ENCODE measurements around the gene MUSTN1. TPM values are rescaled to one million over a fixed set of nuclear protein-coding genes. Genes with fewer than 3 reads are reported as not detected.
A peak's percentile ranks its signal among the peaks of the same experiment; 100 is the strongest.

MUSTN1 gene
- polyA plus RNA-seq, 3 donors, result 0.29 to 13.7 TPM; not detected in 1

DNA sequence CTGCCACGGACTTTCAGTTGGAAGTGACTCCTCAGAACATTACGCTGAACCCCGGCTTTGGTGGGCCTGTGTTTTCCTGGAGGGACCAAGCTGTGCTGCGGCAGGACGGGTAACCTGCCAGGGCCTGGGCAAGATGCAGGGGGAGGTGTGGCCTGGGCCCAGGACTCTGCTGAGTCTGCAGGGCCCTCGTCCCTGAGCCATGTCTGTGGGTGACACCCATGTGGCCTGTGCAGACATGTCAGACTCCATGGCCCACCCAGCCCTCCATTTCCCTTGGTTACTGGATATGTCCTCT, 45.1 kb downstream of the MUSTN1 start:
- Histone ChIP-seq H3K27me3 (ENCODE audit: control insufficient read depth in 2 of 2, insufficient read depth in 2 of 2, low read length in 2 of 2) (no peaks in the 10 kb centered on the region), H3K4me2 (replicated peaks; ENCODE audit: extremely low read depth, low read length, poor library complexity, severe bottlenecking) (no peak overlapping the region), H3K36me3 (replicated peaks in 1 of 2; ENCODE audit: control insufficient read depth in 1 of 2, insufficient read depth in 2 of 2, low read length in 2 of 2) (no peaks in the 10 kb centered on the region), H3K9ac (ENCODE audit: insufficient read depth, low read length, poor library complexity, severe bottlenecking) (no peak overlapping the region), H3K4me3 (replicated peaks in 1 of 3; ENCODE audit: low read depth in 2 of 3, low read length in 3 of 3) (no peak overlapping the region), H3K9me3 (replicated peaks in 1 of 2; ENCODE audit: control insufficient read depth in 1 of 2, insufficient read depth in 1 of 2, low read length in 2 of 2) (no peaks in the 10 kb centered on the region), H2AFZ (ENCODE audit: insufficient read depth, low read depth, low read length, poor library complexity, severe bottlenecking) (no peak overlapping the region), H3K4me1 (ENCODE audit: control insufficient read depth in 1 of 2, insufficient read depth in 2 of 2, low read length in 2 of 2) (peaks cover 10 to 13% of the 10 kb centered on the region in 2 donors), H3K27ac (ENCODE audit: low read depth in 1 of 2, low read length in 2 of 2) (no peak overlapping the region), H3K79me2 (ENCODE audit: insufficient read depth, low read length) (no peaks in the 10 kb centered on the region), H4K20me1 (ENCODE audit: insufficient read depth, low read length) (no peaks in the 10 kb centered on the region)
- Mint-ChIP-seq H3K27me3 (ENCODE audit: low read depth in 3 of 3) (peaks cover 3 to 15% (median 7%) of the 10 kb centered on the region in 3 donors), H3K36me3 (no peaks in the 10 kb centered on the region), H3K27ac (no peak overlapping the region), H3K4me3 (no peak overlapping the region), H3K4me1 (peaks cover 8% of the 10 kb centered on the region), H3K9me3 (no peaks in the 10 kb centered on the region)
- intact Hi-C loops (cut with micrococcal nuclease), result no loop called here
- no peak for DNase-seq
- 96% methylated on average over 6 of the region's 6 CpGs for WGBS (ENCODE audit: insufficient coverage)
- TF ChIP-seq, protein P1, sequence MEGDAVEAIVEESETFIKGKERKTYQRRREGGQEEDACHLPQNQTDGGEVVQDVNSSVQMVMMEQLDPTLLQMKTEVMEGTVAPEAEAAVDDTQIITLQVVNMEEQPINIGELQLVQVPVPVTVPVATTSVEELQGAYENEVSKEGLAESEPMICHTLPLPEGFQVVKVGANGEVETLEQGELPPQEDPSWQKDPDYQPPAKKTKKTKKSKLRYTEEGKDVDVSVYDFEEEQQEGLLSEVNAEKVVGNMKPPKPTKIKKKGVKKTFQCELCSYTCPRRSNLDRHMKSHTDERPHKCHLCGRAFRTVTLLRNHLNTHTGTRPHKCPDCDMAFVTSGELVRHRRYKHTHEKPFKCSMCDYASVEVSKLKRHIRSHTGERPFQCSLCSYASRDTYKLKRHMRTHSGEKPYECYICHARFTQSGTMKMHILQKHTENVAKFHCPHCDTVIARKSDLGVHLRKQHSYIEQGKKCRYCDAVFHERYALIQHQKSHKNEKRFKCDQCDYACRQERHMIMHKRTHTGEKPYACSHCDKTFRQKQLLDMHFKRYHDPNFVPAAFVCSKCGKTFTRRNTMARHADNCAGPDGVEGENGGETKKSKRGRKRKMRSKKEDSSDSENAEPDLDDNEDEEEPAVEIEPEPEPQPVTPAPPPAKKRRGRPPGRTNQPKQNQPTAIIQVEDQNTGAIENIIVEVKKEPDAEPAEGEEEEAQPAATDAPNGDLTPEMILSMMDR (IDR thresholded peaks at IDR 0.05), result no peak

DNA sequence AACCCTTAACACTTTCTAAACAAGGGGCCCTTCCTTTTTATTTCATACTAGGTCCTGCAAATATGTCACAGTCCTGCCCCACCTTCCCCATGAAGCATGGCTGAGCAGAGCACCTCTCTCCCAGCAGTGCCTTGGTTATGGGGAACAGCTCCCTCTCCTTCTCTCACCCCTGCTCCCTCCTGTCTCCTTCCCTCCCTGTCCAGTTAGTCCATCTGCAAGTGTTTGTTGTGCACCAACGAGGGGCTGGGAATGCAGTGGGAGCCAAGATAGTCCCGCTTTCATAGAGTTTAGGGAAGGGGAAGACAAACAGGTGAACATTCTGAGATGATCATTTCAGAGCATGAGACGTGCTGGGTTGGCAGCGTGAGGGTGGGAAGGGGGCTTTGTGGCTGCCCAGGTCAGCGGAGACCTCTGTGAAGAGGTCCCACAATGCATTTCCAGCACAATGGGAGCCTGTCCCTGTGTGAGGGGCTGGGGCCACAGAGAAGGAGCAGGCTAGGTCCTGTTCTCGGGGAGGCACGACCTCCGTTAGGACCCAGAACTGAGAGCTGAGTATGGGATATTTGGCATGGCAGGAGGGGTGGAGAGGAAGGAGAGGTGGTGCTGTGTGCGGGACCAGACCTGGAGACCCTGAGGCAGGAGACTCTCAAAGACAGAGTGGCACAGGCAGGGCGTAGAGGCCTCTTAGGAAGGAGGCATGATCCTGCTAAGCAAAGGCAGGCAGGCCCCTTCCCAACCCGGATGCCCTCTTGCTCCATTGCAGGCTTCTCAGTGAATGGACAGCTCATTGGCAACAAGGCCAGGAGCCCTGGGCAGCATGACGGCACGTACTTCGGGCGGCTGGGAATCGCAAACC, 45.7 kb downstream of the MUSTN1 start:
- no peaks in the 10 kb centered on the region for H3K27me3 ChIP-seq (ENCODE audit: control insufficient read depth in 2 of 2, insufficient read depth in 2 of 2, low read length in 2 of 2)
- no peak for DNase-seq
- 91% methylated on average over 16 of the region's 16 CpGs for WGBS (ENCODE audit: insufficient coverage)

More for the DNA sequence above, 45.7 kb downstream of the MUSTN1 start:
- Histone ChIP-seq H3K4me3 (replicated peaks in 1 of 3; ENCODE audit: low read depth in 2 of 3, low read length in 3 of 3) (no peak overlapping the region), H3K9ac (ENCODE audit: insufficient read depth, low read length, poor library complexity, severe bottlenecking) (no peak overlapping the region), H3K9me3 (replicated peaks in 1 of 2; ENCODE audit: control insufficient read depth in 1 of 2, insufficient read depth in 1 of 2, low read length in 2 of 2) (no peaks in the 10 kb centered on the region), H4K20me1 (ENCODE audit: insufficient read depth, low read length) (no peaks in the 10 kb centered on the region), H3K4me2 (replicated peaks; ENCODE audit: extremely low read depth, low read length, poor library complexity, severe bottlenecking) (no peak overlapping the region), H3K4me1 (ENCODE audit: control insufficient read depth in 1 of 2, insufficient read depth in 2 of 2, low read length in 2 of 2) (peaks cover 10 to 13% of the 10 kb centered on the region in 2 donors), H3K36me3 (replicated peaks in 1 of 2; ENCODE audit: control insufficient read depth in 1 of 2, insufficient read depth in 2 of 2, low read length in 2 of 2) (no peaks in the 10 kb centered on the region), H3K27ac (ENCODE audit: low read depth in 1 of 2, low read length in 2 of 2) (no peak overlapping the region), H2AFZ (ENCODE audit: insufficient read depth, low read depth, low read length, poor library complexity, severe bottlenecking) (no peak overlapping the region), H3K79me2 (ENCODE audit: insufficient read depth, low read length) (no peaks in the 10 kb centered on the region)
- Mint-ChIP-seq H3K9me3 (no peaks in the 10 kb centered on the region), H3K27ac (peak overlapping the region in 1 of 7 donors; percentile 3), H3K4me1 (peaks cover 8% of the 10 kb centered on the region), H3K27me3 (ENCODE audit: low read depth in 3 of 3) (peaks cover 1 to 18% (median 7%) of the 10 kb centered on the region in 3 donors), H3K36me3 (no peaks in the 10 kb centered on the region), H3K4me3 (no peak overlapping the region)
- intact Hi-C loops (cut with micrococcal nuclease), result no loop called here
- TF ChIP-seq, protein P1 (IDR thresholded peaks at IDR 0.05), result no peak

Measured in CD14-positive monocyte (primary cell).